Subcutaneous abdominal adipose tissue (tissue), 5 donors: ENCODE results near the gene CCDC17.

Experiments
- H3K27ac ChIP-seq: one replicate; pipeline ENCODE4 v1.7.0; 2013; ENCODE audit warnings: low read depth, mild to moderate bottlenecking, inconsistent platforms, low read length, moderate library complexity
- H3K27me3 ChIP-seq, 5 donors: one replicate each; pipeline ENCODE4 v1.7.0; 2013; ENCODE audit warnings: low read length in 5 of 5, inconsistent platforms in 1 of 5; ENCODE audit not compliant: control insufficient read depth in 5 of 5, insufficient read depth in 4 of 5
- H3K36me3 ChIP-seq, 5 donors: one replicate each; pipeline ENCODE4 v1.7.0; 2013; ENCODE audit warnings: low read length in 5 of 5; ENCODE audit not compliant: control insufficient read depth in 5 of 5, insufficient read depth in 5 of 5
- H3K4me1 ChIP-seq, 5 donors: one replicate each; pipeline ENCODE4 v1.7.0; 2013; ENCODE audit warnings: low read length in 5 of 5, mild to moderate bottlenecking in 3 of 5, moderate library complexity in 1 of 5; ENCODE audit not compliant: control insufficient read depth in 5 of 5, insufficient read depth in 5 of 5
- H3K4me3 ChIP-seq, 5 donors: one replicate each; pipeline ENCODE4 v1.7.0; 2013; ENCODE audit warnings: low read length in 5 of 5, low read depth in 1 of 5
- H3K9ac ChIP-seq, 5 donors: one replicate each; pipeline ENCODE4 v1.7.0; 2013; ENCODE audit warnings: low read length in 5 of 5, mild to moderate bottlenecking in 4 of 5, moderate library complexity in 3 of 5
- H3K9me3 ChIP-seq, 5 donors: one replicate each; pipeline ENCODE4 v1.7.0; 2013; ENCODE audit warnings: low read length in 5 of 5; ENCODE audit not compliant: control insufficient read depth in 5 of 5
- donor health status: healthy.
- donor health status: healthy.
- donor health status: healthy.
- donor health status: healthy.
- donor health status: healthy.

Gene CCDC17

DNA sequence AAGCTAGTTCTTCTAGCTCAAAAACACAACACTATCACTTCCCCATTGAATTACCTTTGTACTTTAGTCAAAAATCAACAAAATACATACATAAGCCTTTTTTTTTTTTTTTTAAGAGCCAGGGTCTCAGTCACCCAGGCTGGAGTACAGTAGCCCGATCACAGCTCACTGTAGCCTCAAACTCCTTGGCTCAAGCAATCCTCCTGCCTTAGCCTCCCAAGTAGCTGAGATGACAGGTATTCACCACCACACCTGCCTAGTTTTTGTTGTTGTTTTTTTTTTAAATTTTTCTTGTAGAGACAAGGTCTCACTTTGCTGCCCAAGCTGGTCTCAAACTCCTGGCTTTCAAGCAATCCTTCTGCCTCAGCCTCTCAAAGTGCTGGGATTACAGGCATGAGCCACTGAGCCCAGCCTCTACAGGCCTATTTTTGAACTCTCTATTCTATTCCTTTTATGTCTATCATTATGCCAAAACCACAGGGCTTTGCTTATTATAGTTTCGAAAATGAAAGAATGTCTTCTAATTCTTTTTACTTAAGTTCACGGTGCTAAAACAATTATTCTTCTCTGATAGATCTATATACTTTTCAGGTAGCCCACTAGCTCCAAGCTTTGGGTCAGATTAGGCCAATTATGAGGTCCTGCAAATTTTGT lies 32.8 kb upstream of the CCDC17 start:
- Histone ChIP-seq H3K4me3 (no peak overlapping the region), H3K36me3 (peaks cover 41 to 84% (median 79%) of the 10 kb centered on the region in 5 donors), H3K9ac (no peak overlapping the region), H3K27me3 (no peaks in the 10 kb centered on the region), H3K4me1 (no peaks in the 10 kb centered on the region), H3K9me3 (no peaks in the 10 kb centered on the region), H3K27ac (no peak overlapping the region)

GRCh38 chr1:45654540-45655280 lies 30.9 kb upstream of the CCDC17 start:
- H3K27ac ChIP-seq = no peak overlapping the region
- no peaks in the 10 kb centered on the region for H3K9me3 ChIP-seq
- H3K27me3 ChIP-seq = no peaks in the 10 kb centered on the region
- peaks cover 34 to 93% (median 86%) of the 10 kb centered on the region in 5 donors for H3K36me3 ChIP-seq
- H3K4me1 ChIP-seq = no peaks in the 10 kb centered on the region
- H3K9ac ChIP-seq = no peak overlapping the region
- no peak overlapping the region for H3K4me3 ChIP-seq

DNA sequence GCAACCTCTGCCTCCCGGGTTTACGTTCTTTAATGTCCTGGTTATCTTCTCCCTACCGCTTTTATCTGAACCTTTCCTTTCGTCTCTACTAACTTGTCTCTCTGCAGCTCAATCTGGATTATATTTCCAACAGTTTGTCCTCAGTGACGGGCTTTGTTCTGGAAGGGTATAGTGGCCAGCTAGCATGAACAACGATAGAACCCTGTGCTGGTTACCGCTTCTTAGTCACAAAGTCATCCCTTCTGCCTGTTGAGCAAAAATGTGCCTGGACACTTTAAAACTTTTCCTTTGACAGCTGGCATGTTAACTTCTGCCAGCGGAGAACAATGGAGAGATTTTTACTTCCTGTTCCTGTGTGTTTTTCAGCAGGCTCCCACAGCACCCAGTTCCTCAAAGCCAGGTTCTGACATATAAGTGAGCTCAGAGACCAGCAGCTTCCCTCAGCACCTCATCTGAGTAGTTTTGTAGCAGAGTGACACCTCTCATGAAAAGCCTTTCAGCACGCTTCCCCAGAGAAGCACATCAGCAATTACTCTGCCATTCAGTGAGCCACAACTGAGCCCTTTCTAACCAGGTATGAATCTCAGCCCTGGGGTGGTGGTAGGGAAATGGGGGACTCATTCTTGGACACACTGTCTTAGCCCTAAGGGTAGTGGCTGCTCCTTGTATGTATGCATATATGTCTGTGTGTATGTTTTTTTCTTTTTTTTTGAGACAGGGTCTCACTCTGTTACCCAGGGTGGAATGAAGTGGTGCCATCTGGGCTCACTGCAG lies 23.6 kb upstream of the CCDC17 start:
- Histone ChIP-seq H3K4me1 (peaks cover 0 to 9% (median 5%) of the 10 kb centered on the region in 5 donors), H3K27ac (no peak overlapping the region), H3K27me3 (no peaks in the 10 kb centered on the region), H3K36me3 (peaks cover 27 to 55% (median 34%) of the 10 kb centered on the region in 5 donors), H3K4me3 (no peak overlapping the region), H3K9ac (no peak overlapping the region), H3K9me3 (no peaks in the 10 kb centered on the region)

GRCh38 chr1:45644661-45645060 lies 20.8 kb upstream of the CCDC17 start:
- Histone ChIP-seq H3K27me3 (no peaks in the 10 kb centered on the region), H3K4me3 (no peak overlapping the region), H3K36me3 (peaks cover 25 to 55% (median 36%) of the 10 kb centered on the region in 5 donors), H3K9ac (no peak overlapping the region), H3K9me3 (no peaks in the 10 kb centered on the region), H3K4me1 (peaks cover 0 to 9% (median 5%) of the 10 kb centered on the region in 5 donors), H3K27ac (no peak overlapping the region)

- Histone ChIP-seq H3K4me1 (peaks cover 0 to 9% (median 5%) of the 10 kb centered on the region in 5 donors), H3K36me3 (peaks cover 24 to 56% (median 39%) of the 10 kb centered on the region in 5 donors), H3K27ac (no peak overlapping the region), H3K9ac (no peak overlapping the region), H3K27me3 (no peaks in the 10 kb centered on the region), H3K9me3 (no peaks in the 10 kb centered on the region), H3K4me3 (no peak overlapping the region)
Observed at GRCh38 chr1:45643978-45644377, 20.1 kb upstream of the CCDC17 start.

DNA sequence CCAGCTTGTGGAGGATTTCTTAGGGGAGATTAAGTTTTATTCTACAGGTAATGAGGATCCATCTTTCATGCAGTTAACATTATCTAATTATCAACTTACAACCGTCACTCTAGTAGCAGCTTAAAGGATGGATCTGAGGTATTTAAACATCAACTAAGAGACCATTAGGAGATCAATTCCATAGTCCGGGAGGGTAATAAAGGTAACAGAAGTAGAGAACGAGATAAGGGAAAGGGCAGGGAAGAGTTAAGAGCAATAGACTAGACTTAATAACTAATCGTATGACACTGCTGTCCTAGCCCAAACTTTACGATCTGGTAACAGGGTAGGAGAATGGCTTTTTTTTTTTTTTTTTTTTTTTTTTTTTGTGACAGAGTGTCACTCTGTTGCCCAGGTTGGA lies 19.5 kb upstream of the CCDC17 start:
- H3K36me3 ChIP-seq = peaks cover 27 to 62% (median 45%) of the 10 kb centered on the region in 5 donors
- H3K27me3 ChIP-seq = no peaks in the 10 kb centered on the region
- peaks cover 0 to 9% (median 5%) of the 10 kb centered on the region in 5 donors for H3K4me1 ChIP-seq
- no peak overlapping the region for H3K9ac ChIP-seq
- no peak overlapping the region for H3K27ac ChIP-seq
- H3K9me3 ChIP-seq = no peaks in the 10 kb centered on the region
- H3K4me3 ChIP-seq = no peak overlapping the region

GRCh38 chr1:45640293-45640692 lies 16.4 kb upstream of the CCDC17 start:
- no peak overlapping the region for H3K9ac ChIP-seq
- no peaks in the 10 kb centered on the region for H3K4me1 ChIP-seq
- peaks cover 44 to 77% (median 57%) of the 10 kb centered on the region in 5 donors for H3K36me3 ChIP-seq
- no peaks in the 10 kb centered on the region for H3K9me3 ChIP-seq
- H3K27me3 ChIP-seq = no peaks in the 10 kb centered on the region
- no peak overlapping the region for H3K4me3 ChIP-seq
- no peak overlapping the region for H3K27ac ChIP-seq

DNA sequence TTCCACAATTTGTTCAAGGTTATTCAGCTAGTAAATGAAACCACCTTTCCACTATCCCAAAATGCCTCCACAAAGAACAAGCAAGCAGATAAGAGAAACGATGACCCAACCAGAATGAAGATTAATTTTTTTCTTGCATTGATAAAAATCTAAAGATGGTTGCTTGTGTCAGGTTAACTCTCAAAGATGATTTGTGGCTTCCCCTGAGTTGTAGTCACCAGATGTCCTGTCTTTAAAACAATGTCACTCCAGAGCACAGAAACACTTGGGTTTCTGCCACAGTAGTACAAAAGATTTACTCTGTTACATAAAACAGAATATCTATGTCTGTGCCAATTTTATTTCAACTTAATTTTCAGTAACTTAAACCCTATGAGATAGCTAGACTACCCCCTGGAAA lies 11.4 kb upstream of the CCDC17 start:
- no peak overlapping the region for H3K27ac ChIP-seq
- peaks cover 64 to 93% (median 75%) of the 10 kb centered on the region in 5 donors for H3K36me3 ChIP-seq
- no peak overlapping the region for H3K4me3 ChIP-seq
- no peaks in the 10 kb centered on the region for H3K27me3 ChIP-seq
- no peak overlapping the region for H3K9ac ChIP-seq
- H3K9me3 ChIP-seq = no peaks in the 10 kb centered on the region
- no peaks in the 10 kb centered on the region for H3K4me1 ChIP-seq

DNA sequence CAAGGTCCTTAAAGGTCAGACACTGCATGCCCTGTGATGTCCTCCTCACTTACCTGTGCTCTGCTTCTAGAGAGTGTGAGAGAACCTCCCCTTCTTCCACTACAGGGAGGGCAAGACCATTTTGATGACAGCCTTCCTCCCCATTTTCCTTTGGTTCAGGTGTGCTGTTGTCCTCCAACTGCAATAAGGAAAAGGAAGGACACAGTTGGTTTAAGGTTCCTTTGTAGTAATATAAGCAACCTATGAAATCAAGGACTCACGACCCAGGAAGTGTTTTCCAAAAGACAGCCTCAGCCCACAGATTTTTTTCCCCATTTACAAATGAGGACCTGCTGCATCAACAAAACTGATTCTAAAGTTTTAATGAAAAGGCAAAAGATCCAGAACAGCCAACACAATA lies 6.6 kb upstream of the CCDC17 start:
- H3K4me3 ChIP-seq = no peak overlapping the region
- no peak overlapping the region for H3K27ac ChIP-seq
- no peaks in the 10 kb centered on the region for H3K27me3 ChIP-seq
- H3K36me3 ChIP-seq = peaks cover 44 to 86% (median 78%) of the 10 kb centered on the region in 5 donors
- no peak overlapping the region for H3K9ac ChIP-seq
- peaks cover 0 to 7% (median 0%) of the 10 kb centered on the region in 5 donors for H3K4me1 ChIP-seq
- no peaks in the 10 kb centered on the region for H3K9me3 ChIP-seq

DNA sequence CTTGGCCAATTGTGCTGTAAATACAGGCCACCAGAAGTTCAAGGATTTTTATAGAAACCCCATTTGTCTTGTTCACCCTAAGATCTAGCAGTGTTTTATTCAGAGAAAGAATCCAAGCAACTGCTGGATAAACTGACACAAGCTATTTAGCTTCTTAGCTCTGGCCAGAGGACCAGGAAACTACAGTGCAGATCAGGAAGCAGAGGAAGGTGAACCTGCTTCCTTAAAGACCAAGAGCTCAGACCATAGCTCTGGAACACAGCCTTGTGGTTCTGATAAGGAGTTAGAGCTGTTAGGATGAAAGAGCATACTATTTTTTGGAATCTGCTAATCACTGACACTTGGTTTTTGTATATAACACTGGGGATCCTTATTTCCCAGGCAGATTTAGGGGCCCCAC lies 5.2 kb upstream of the CCDC17 start:
- H3K9me3 ChIP-seq = no peaks in the 10 kb centered on the region
- H3K4me1 ChIP-seq = peaks cover 0 to 7% (median 0%) of the 10 kb centered on the region in 5 donors
- peaks cover 37 to 74% (median 65%) of the 10 kb centered on the region in 5 donors for H3K36me3 ChIP-seq
- H3K9ac ChIP-seq = no peak overlapping the region
- no peak overlapping the region for H3K27ac ChIP-seq
- H3K27me3 ChIP-seq = no peaks in the 10 kb centered on the region
- H3K4me3 ChIP-seq = no peak overlapping the region
